Lower leg skin (tissue), 4 donors: ENCODE data around the gene FOXL3. TPM values are rescaled to one million over a fixed set of nuclear protein-coding genes. Genes with fewer than 3 reads are reported as not detected.

Experiments
- DNase-seq, 2 donors: peaks; one replicate each; pipeline ENCODE4 v3.0.0-alpha.2; 2019; ENCODE audit warnings: low spot score in 2 of 2
- H3K4me3 ChIP-seq: fragments of 200-600 bp; sonication (generic); 2 replicates; pipeline ENCODE4 v1.5.1; 2017; ENCODE audit warnings: mild to moderate bottlenecking, low read depth; ENCODE audit not compliant: poor library complexity, severe bottlenecking
- CTCF ChIP-seq, 3 donors: fragments of 450-650 bp; IDR thresholded peaks; one replicate each; pipeline ENCODE4 v1.5.1; 2016; ENCODE audit warnings: antibody characterized with exemption in 3 of 3, mild to moderate bottlenecking in 3 of 3, moderate library complexity in 2 of 3
- POLR2A ChIP-seq, 2 donors: fragments of 450-650 bp; IDR thresholded peaks; one replicate each; pipeline ENCODE4 v1.6.1; 2016 to 2017; ENCODE audit warnings: antibody characterized with exemption in 2 of 2, mild to moderate bottlenecking in 1 of 2, moderate library complexity in 1 of 2
- WGBS, 2 donors: methylation state at CpG; one replicate each; pipeline ENCODE4 v1.1.5; 2018; 5-methylcytosine and 5-hydroxymethylcytosine counted together
- intact Hi-C: fragments of 100-400 bp; cut with DNase I; formaldehyde crosslinking; loops from one replicate; pipeline ENCODE4 v1.15.0; 2023; ENCODE audit warnings: low total_unique reads
- total RNA-seq, 4 donors: library from RNA; depleted of rRNA; stranded (reverse); fragments of >200 nt; gene quantifications; one replicate each; pipeline ENCODE4 v1.1.0, GENCODE V29; 2016

FOXL3 gene
- total RNA-seq, 4 donors from 2014 or later: not detected

GRCh38 chr7:249989-250388, 40.0 kb upstream of the FOXL3 start:
- no peak for TF ChIP-seq POLR2A (IDR thresholded peaks at IDR 0.05)
- no peak for TF ChIP-seq CTCF (IDR thresholded peaks at IDR 0.05)
- 90 to 91% methylated on average over 12 of the region's 12 CpGs for WGBS, 2 donors
- no peak overlapping the region for H3K4me3 ChIP-seq

GRCh38 chr7:250523-250922, 39.4 kb upstream of the FOXL3 start:
- DNase-seq: no peak
- intact Hi-C loops: no loop called here
- 90 to 96% methylated on average over 15 of the region's 15 CpGs for WGBS, 2 donors
- no peak for TF ChIP-seq CTCF (IDR thresholded peaks at IDR 0.05)
- TF ChIP-seq POLR2A (IDR thresholded peaks at IDR 0.05): no peak
- no peak overlapping the region for H3K4me3 ChIP-seq

More at GRCh38 chr7:249989-250388, 40.0 kb upstream of the FOXL3 start:
- intact Hi-C loops: no loop called here
- no peak for DNase-seq

GRCh38 chr7:251005-251404, 39.0 kb upstream of the FOXL3 start:
- 94 to 96% methylated on average over 18 to 20 of the region's 20 CpGs for WGBS, 2 donors
- TF ChIP-seq POLR2A (IDR thresholded peaks at IDR 0.05) (no peak), CTCF (IDR thresholded peaks at IDR 0.05) (no peak)
- no peak overlapping the region for H3K4me3 ChIP-seq
- intact Hi-C loops: no loop called here
- DNase-seq: no peak

GRCh38 chr7:251446-252175, 38.4 kb upstream of the FOXL3 start:
- intact Hi-C loops: no loop called here
- TF ChIP-seq POLR2A (IDR thresholded peaks at IDR 0.05) (no peak), CTCF (IDR thresholded peaks at IDR 0.05) (no peak)
- 90% methylated on average over 21 of the region's 21 CpGs for WGBS, 2 donors
- DNase-seq: no peak
- no peak overlapping the region for H3K4me3 ChIP-seq

GRCh38 chr7:252216-252965, 37.6 kb upstream of the FOXL3 start:
- no peak for DNase-seq
- WGBS, 2 donors: 88 to 94% methylated on average over 26 to 29 of the region's 29 CpGs
- TF ChIP-seq CTCF (IDR thresholded peaks at IDR 0.05) (no peak), POLR2A (IDR thresholded peaks at IDR 0.05) (no peak)
- no peak overlapping the region for H3K4me3 ChIP-seq
- intact Hi-C loops: no loop called here
